Activated CD8-positive, alpha-beta memory T cell treated with anti-CD3 and anti-CD28 coated beads, Interleukin-2, amount 50 U/mL, for 4 hours (primary cell): ENCODE measurements around the gene SNAP91.
"Not testable (repeated sequence)": the region's sequence is repeated elsewhere in the genome, so short reads cannot be mapped to it uniquely, and the experiment has no call there.

ENCODE experiments used
- DNase-seq: peaks from one replicate; pipeline ENCODE4 v3.0.0-alpha.2; 2020

The SNAP91 gene

GRCh38 chr6:83629908-83630307, 79.0 kb downstream of the SNAP91 start:
- DNase-seq: not testable (repeated sequence)

- DNase-seq: no peak
Measured at GRCh38 chr6:83615025-83615999, 93.6 kb downstream of the SNAP91 start.

- DNase-seq: no peak
Measured at GRCh38 chr6:83613378-83613777, 95.5 kb downstream of the SNAP91 start.

- no peak for DNase-seq
Measured at GRCh38 chr6:83609248-83609647, 99.7 kb downstream of the SNAP91 start.

- no peak for DNase-seq
Measured at GRCh38 chr6:83605517-83605916, 103.4 kb downstream of the SNAP91 start.

- no peak for DNase-seq
Measured at GRCh38 chr6:83603551-83603950, 105.3 kb downstream of the SNAP91 start.

- DNase-seq: no peak
Measured at GRCh38 chr6:83601119-83601518, 107.8 kb downstream of the SNAP91 start.

GRCh38 chr6:83600459-83600858, 108.4 kb downstream of the SNAP91 start:
- no peak for DNase-seq

- no peak for DNase-seq
Measured at GRCh38 chr6:83597511-83597910, 111.4 kb downstream of the SNAP91 start.

- DNase-seq: no peak
Measured at GRCh38 chr6:83597051-83597450, 111.8 kb downstream of the SNAP91 start.

GRCh38 chr6:83594941-83595340, 114.0 kb downstream of the SNAP91 start:
- no peak for DNase-seq

- no peak for DNase-seq
Measured at GRCh38 chr6:83593395-83593785, 115.5 kb downstream of the SNAP91 start.

GRCh38 chr6:83592770-83593394, 116.0 kb downstream of the SNAP91 start:
- DNase-seq: no peak

- DNase-seq: no peak
Measured at GRCh38 chr6:83590416-83590815, 118.5 kb downstream of the SNAP91 start.

GRCh38 chr6:83589076-83589475, 119.8 kb downstream of the SNAP91 start:
- DNase-seq: no peak

- DNase-seq: no peak
Measured at GRCh38 chr6:83578057-83578456, 130.8 kb downstream of the SNAP91 start.

GRCh38 chr6:83574783-83575182, 134.1 kb downstream of the SNAP91 start:
- no peak for DNase-seq

- not testable (repeated sequence) for DNase-seq
Measured at GRCh38 chr6:83571663-83572185, 137.2 kb downstream of the SNAP91 start.

- no peak for DNase-seq
Measured at GRCh38 chr6:83558975-83559374, 149.9 kb downstream of the SNAP91 start.

- DNase-seq: no peak
Measured at GRCh38 chr6:83556871-83557270, 152.0 kb downstream of the SNAP91 start.

- DNase-seq: not testable (repeated sequence)
Measured at GRCh38 chr6:83551748-83552147, 157.2 kb downstream of the SNAP91 start.

- not testable (repeated sequence) for DNase-seq
Measured at GRCh38 chr6:83550482-83550881, 158.4 kb downstream of the SNAP91 start.

GRCh38 chr6:83546636-83547035, 162.3 kb downstream of the SNAP91 start:
- no peak for DNase-seq

GRCh38 chr6:83539678-83540077, 169.2 kb downstream of the SNAP91 start:
- no peak for DNase-seq
